SK-N-SH treated with all-trans-retinoic acid at 6 μM for 48 hours (cell line): ENCODE results near the gene SOX8.

ENCODE experiments used
- CREB5 ChIP-seq: fragments of 250-450 bp; sonication (Bioruptor Pico); IDR thresholded peaks from 2 replicates; pipeline ENCODE4 v1.5.1; 2020; ENCODE audit warnings: low read depth, mild to moderate bottlenecking, moderate library complexity
- CSRNP3 ChIP-seq: fragments of 250-450 bp; sonication (Bioruptor Pico); IDR thresholded peaks from 2 replicates; pipeline ENCODE4 v1.5.1; 2021; ENCODE audit warnings: mild to moderate bottlenecking, moderate library complexity
- GLIS3 ChIP-seq: fragments of 250-450 bp; sonication (Bioruptor Pico); IDR thresholded peaks from 2 replicates; pipeline ENCODE4 v1.5.0; 2020; ENCODE audit warnings: mild to moderate bottlenecking, moderate library complexity
- PATZ1 ChIP-seq: fragments of 250-450 bp; sonication (Bioruptor Pico); IDR thresholded peaks from 2 replicates; pipeline ENCODE4 v1.8.0; 2020; ENCODE audit warnings: mild to moderate bottlenecking, moderate library complexity, borderline replicate concordance
- RARB ChIP-seq: fragments of 250-450 bp; sonication (Bioruptor Pico); IDR thresholded peaks from 2 replicates; pipeline ENCODE4 v1.8.0; 2021; ENCODE audit warnings: mild to moderate bottlenecking, moderate library complexity
- SNAI2 ChIP-seq: fragments of 250-450 bp; sonication (Bioruptor Pico); IDR thresholded peaks from 2 replicates; pipeline ENCODE4 v1.5.0; 2020; ENCODE audit warnings: mild to moderate bottlenecking, moderate library complexity
- TSHZ2 ChIP-seq: fragments of 250-450 bp; sonication (Bioruptor Pico); IDR thresholded peaks from 2 replicates; pipeline ENCODE4 v1.5.0; 2020; ENCODE audit warnings: mild to moderate bottlenecking, moderate library complexity
- ZC3H10 ChIP-seq: fragments of 250-450 bp; sonication (Bioruptor Pico); IDR thresholded peaks from 2 replicates; pipeline ENCODE4 v1.5.1; 2021; ENCODE audit warnings: mild to moderate bottlenecking, moderate library complexity
- ZNF565 ChIP-seq: fragments of 450-650 bp; formaldehyde crosslinking; conservative IDR thresholded peaks from 2 replicates; pipeline ENCODE4 v1.5.0; 2020; ENCODE audit warnings: low read depth, mild to moderate bottlenecking, moderate library complexity
- ZNF70 ChIP-seq: fragments of 450-650 bp; formaldehyde crosslinking; IDR thresholded peaks from 2 replicates; pipeline ENCODE4 v1.5.0; 2020; ENCODE audit warnings: mild to moderate bottlenecking, moderate library complexity
- ZNF8 ChIP-seq: fragments of 450-650 bp; formaldehyde crosslinking; IDR thresholded peaks from 2 replicates; pipeline ENCODE4 v1.5.0; 2020; ENCODE audit warnings: mild to moderate bottlenecking, moderate library complexity

GRCh38 chr16:1011316-1012082, 29.9 kb downstream of the SOX8 start:
- TF ChIP-seq SNAI2 (CRISPR knock-in tag) (no peak), CREB5 (CRISPR knock-in tag) (no peak), ZNF70 (CRISPR knock-in tag) (no peak), PATZ1 (CRISPR knock-in tag) (no peak), ZNF565 (CRISPR knock-in tag) (no peak), TSHZ2 (CRISPR knock-in tag) (no peak), ZNF8 (no peak), GLIS3 (no peak), RARB (CRISPR knock-in tag) (no peak), ZC3H10 (CRISPR knock-in tag) (no peak), CSRNP3 (CRISPR knock-in tag) (no peak)
